HCT116 (cell line): ENCODE results near the gene ASXL2. TPM values are rescaled to one million over a fixed set of nuclear protein-coding genes. Genes with fewer than 3 reads are reported as not detected.

Experiments used
- ATAC-seq: fragments of 200-7000 bp; cut with Tn5 transposase; 2 replicates; pipeline ENCODE4 v1.9.1; 2020; ENCODE audit warnings: mild to moderate bottlenecking, moderate library complexity
- BruUV-seq: library from RNA; stranded (reverse); fragments of 400-500 nt; replicated peaks from 2 replicates; lab custom pipeline; 2021; lab: Mats Ljungman, UMichigan
- CTCF ChIA-PET: fragments of 300-600 bp; sonication (Branson Sonifier 250); formaldehyde crosslinking; loops from one replicate; lab custom pipeline; 2021; ENCODE audit warnings: antibody characterized with exemption; lab: Charles Lee
- POLR2A ChIA-PET: fragments of 300-600, 350-600 bp; sonication (Branson Sonifier 250); formaldehyde crosslinking; loops from one replicate; lab custom pipeline; 2021; ENCODE audit warnings: antibody characterized with exemption; lab: Charles Lee
- RAD21 ChIA-PET, 2 experiments: fragments of 300-600 bp; sonication (Branson Sonifier 250); formaldehyde crosslinking; loops; one replicate each; lab custom pipeline; 2023; ENCODE audit warnings: low total read pairs in 2 of 2; ENCODE audit not compliant: uncharacterized antibody in 2 of 2, unreplicated experiment in 2 of 2, low non-redundant PET in 1 of 2; lab: Charles Lee
- DNase-seq: peaks from one replicate; pipeline ENCODE4 v3.0.0-alpha.2; 2010; ENCODE audit warnings: low read depth, low spot score
- H2AFZ ChIP-seq: fragments of 200-600 bp; shearing (Covaris generic), sonication (generic); 2 replicates; pipeline ENCODE4 v1.6.1; 2017; ENCODE audit warnings: low read depth, mixed run types, mixed read lengths, antibody characterized with exemption, low read length; ENCODE audit not compliant: poor library complexity, severe bottlenecking
- H3K27ac ChIP-seq: 2 replicates; pipeline ENCODE4 v1.5.1; 2012; ENCODE audit warnings: low read depth, low read length
- H3K27me3 ChIP-seq: fragments of 200-600 bp; sonication (generic); 2 replicates; pipeline ENCODE4 v1.6.1; 2016; ENCODE audit warnings: mixed run types, low read length, mixed read lengths; ENCODE audit not compliant: insufficient read depth
- H3K36me3 ChIP-seq, 2 experiments: fragments of 200-500 bp in 1 of 2; fragments of 200-600 bp in 1 of 2; sonication (Bioruptor generic) in 1 of 2; sonication (generic) in 1 of 2; 2 replicates each; pipeline versions ENCODE4 v1.5.1 to v1.6.1; 2014 to 2016; ENCODE audit warnings: low read length in 2 of 2, inconsistent platforms in 1 of 2, mixed read lengths in 1 of 2, mixed run types in 1 of 2; ENCODE audit not compliant: insufficient read depth in 2 of 2, control insufficient read depth in 1 of 2
- H3K4me1 ChIP-seq, 2 experiments: fragments of 200-600 bp in 1 of 2; sonication (generic) in 1 of 2; 2 replicates each; pipeline versions ENCODE4 v1.5.1 to v1.6.1; 2012 to 2017; ENCODE audit warnings: low read length in 2 of 2, inconsistent platforms in 1 of 2, mild to moderate bottlenecking in 1 of 2, mixed read lengths in 1 of 2, mixed run types in 1 of 2, moderate library complexity in 1 of 2; ENCODE audit not compliant: insufficient read depth in 2 of 2, control insufficient read depth in 1 of 2
- H3K4me2 ChIP-seq: fragments of 200-600 bp; sonication (generic); 2 replicates; pipeline ENCODE4 v1.6.1; 2017; ENCODE audit warnings: mixed run types, low read length, mixed read lengths
- H3K4me3 ChIP-seq, 2 experiments: fragments of 200-600 bp in 1 of 2; sonication (generic) in 1 of 2; replicated peaks in 1 of 2; 2 replicates each; pipeline ENCODE4 v1.5.1; 2011 to 2016; ENCODE audit warnings: low read length in 2 of 2, control low read depth in 1 of 2, low read depth in 1 of 2, mild to moderate bottlenecking in 1 of 2, mixed read lengths in 1 of 2, mixed run types in 1 of 2
- H3K79me2 ChIP-seq: fragments of 200-600 bp; sonication (generic); 2 replicates; pipeline ENCODE4 v1.6.1; 2017; ENCODE audit warnings: mild to moderate bottlenecking, mixed run types, low read length, moderate library complexity, mixed read lengths; ENCODE audit not compliant: insufficient read depth
- H3K9ac ChIP-seq: fragments of 200-600 bp; sonication (generic); 2 replicates; pipeline ENCODE4 v1.6.1; 2016; ENCODE audit warnings: low read length, mixed read lengths
- H3K9me2 ChIP-seq: fragments of 200-600 bp; sonication (generic), shearing (Covaris generic); 2 replicates; pipeline ENCODE4 v1.6.1; 2017; ENCODE audit warnings: mixed run types, mild to moderate bottlenecking, moderate library complexity; ENCODE audit not compliant: insufficient read depth
- H3K9me3 ChIP-seq, 2 experiments: fragments of 200-500 bp in 1 of 2; fragments of 200-600 bp in 1 of 2; sonication (Bioruptor generic) in 1 of 2; sonication (generic) in 1 of 2; 2 replicates each; pipeline ENCODE4 v1.6.1; 2014 to 2017; ENCODE audit warnings: low read length in 2 of 2, mixed read lengths in 2 of 2, inconsistent platforms in 1 of 2, low read depth in 1 of 2, mild to moderate bottlenecking in 1 of 2, mixed run types in 1 of 2, moderate library complexity in 1 of 2; ENCODE audit not compliant: control insufficient read depth in 1 of 2, insufficient read depth in 1 of 2
- H4K20me1 ChIP-seq: fragments of 200-600 bp; sonication (generic), shearing (Covaris generic); 2 replicates; pipeline ENCODE4 v1.6.1; 2017; ENCODE audit warnings: mixed run types, mild to moderate bottlenecking, moderate library complexity; ENCODE audit not compliant: insufficient read depth
- CBX3 ChIP-seq: IDR thresholded peaks from 2 replicates; pipeline ENCODE4 v1.6.1; 2012; ENCODE audit warnings: low read depth
- CEBPB ChIP-seq: IDR thresholded peaks from 2 replicates; pipeline ENCODE4 v1.6.1; 2012; ENCODE audit warnings: low read depth
- ELF1 ChIP-seq: IDR thresholded peaks from 2 replicates; pipeline ENCODE4 v1.6.1; 2012; ENCODE audit warnings: low read depth, borderline replicate concordance
- EZH2 ChIP-seq: fragments of 200-600 bp; sonication (generic); IDR thresholded peaks from 2 replicates; pipeline ENCODE4 v1.6.1; 2017; ENCODE audit warnings: antibody characterized with exemption, mixed run types
- EZH2phosphoT487 ChIP-seq: fragments of 200-600 bp; IDR thresholded peaks from 2 replicates; pipeline ENCODE4 v1.6.1; 2018; ENCODE audit warnings: antibody characterized with exemption, borderline replicate concordance
- FOSL1 ChIP-seq: IDR thresholded peaks from 2 replicates; pipeline ENCODE4 v1.6.1; 2012; ENCODE audit warnings: low read depth
- JUND ChIP-seq: IDR thresholded peaks from 2 replicates; pipeline ENCODE4 v1.6.1; 2012
- POLR2AphosphoS5 ChIP-seq: IDR thresholded peaks from 2 replicates; pipeline ENCODE4 v1.6.1; 2011; ENCODE audit warnings: mild to moderate bottlenecking, low read depth, low read length, moderate library complexity
- RAD21 ChIP-seq: IDR thresholded peaks from 2 replicates; pipeline ENCODE4 v1.6.1; 2012; ENCODE audit warnings: low read depth, mild to moderate bottlenecking
- SIN3A ChIP-seq: IDR thresholded peaks from 2 replicates; pipeline ENCODE4 v1.6.1; 2012; ENCODE audit warnings: low read depth
- SRF ChIP-seq: IDR thresholded peaks from 2 replicates; pipeline ENCODE4 v1.6.1; 2012; ENCODE audit warnings: low read depth
- TCF7L2 ChIP-seq: IDR thresholded peaks from 2 replicates; pipeline ENCODE4 v1.7.0; 2011; ENCODE audit warnings: borderline replicate concordance, inconsistent platforms; ENCODE audit not compliant: insufficient read depth, insufficient read length; ENCODE audit errors: extremely low read depth
- YY1 ChIP-seq: IDR thresholded peaks from 2 replicates; pipeline ENCODE4 v1.6.1; 2011; ENCODE audit warnings: low read length, low read depth, moderate library complexity, mild to moderate bottlenecking; ENCODE audit not compliant: insufficient replicate concordance; ENCODE audit errors: extremely low read depth
- ZFX ChIP-seq: fragments of 450-650 bp; IDR thresholded peaks from 2 replicates; pipeline ENCODE4 v1.6.1; 2017
- intact Hi-C: fragments of 100-400 bp; cut with micrococcal nuclease; formaldehyde crosslinking; loops from 2 replicates; pipeline ENCODE4 v1.10.0; 2022
- total RNA-seq: library from RNA; stranded (reverse); gene quantifications from one replicate; pipeline ENCODE4 v1.2.1, GENCODE V29; 2021; ENCODE audit not compliant: unreplicated experiment
- TF ChIP-seq, protein P1 (sequence below), 3 experiments: fragments of 200-600 bp in 1 of 3; sonication (generic) in 1 of 3; IDR thresholded peaks in 2 of 3; conservative IDR thresholded peaks in 1 of 3; 2 replicates each; pipeline ENCODE4 v1.5.1; 2012 to 2017; ENCODE audit warnings: low read depth in 2 of 3, low read length in 2 of 3, antibody characterized with exemption in 1 of 3, borderline replicate concordance in 1 of 3, control low read depth in 1 of 3, mild to moderate bottlenecking in 1 of 3, mixed read lengths in 1 of 3, mixed run types in 1 of 3, moderate library complexity in 1 of 3; ENCODE audit not compliant: insufficient read depth in 1 of 3
- TF ChIP-seq, protein P2 (sequence below): IDR thresholded peaks from 2 replicates; pipeline ENCODE4 v1.6.1; 2011; ENCODE audit warnings: mild to moderate bottlenecking, low read length, moderate library complexity; ENCODE audit not compliant: insufficient replicate concordance; ENCODE audit errors: extremely low read depth

Gene ASXL2
- total RNA-seq, 1 experiment from 2014 or later: 29.2 TPM

DNA sequence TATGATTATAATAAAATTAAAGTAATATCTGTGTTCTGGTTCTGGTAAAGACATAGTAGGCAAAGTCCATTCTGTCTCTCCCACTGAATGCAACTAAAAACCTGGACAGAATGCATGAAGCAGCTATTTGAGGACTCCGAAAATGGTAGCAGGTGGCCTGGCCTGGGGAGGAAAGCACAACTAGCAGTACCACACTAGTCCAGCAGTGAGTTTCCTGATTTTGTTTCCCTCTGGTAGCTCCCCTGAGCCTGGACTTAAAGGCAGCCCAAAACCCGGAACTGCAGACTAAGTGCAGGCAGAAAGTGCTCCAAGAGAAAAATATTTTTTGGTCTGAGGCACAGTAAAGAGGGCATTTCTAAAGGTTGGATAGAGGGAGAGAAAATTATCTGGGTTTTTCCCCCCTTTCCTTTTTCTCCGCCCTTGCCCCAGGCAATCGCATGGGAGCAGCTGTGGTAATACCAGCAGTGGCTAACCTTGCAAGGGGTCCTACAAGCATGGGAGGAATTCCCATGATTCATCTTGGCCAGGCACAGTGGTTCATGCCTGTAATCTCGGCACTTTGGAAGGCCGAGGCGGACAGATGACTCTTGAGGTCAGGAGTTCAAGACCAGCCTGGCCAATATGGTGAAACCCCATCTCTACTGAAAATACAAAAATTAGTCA is 32.3 kb downstream of the ASXL2 start:
- H2AFZ ChIP-seq: no peak overlapping the region
- H3K4me3 ChIP-seq: no peak overlapping the region
- H3K27me3 ChIP-seq: no peaks in the 10 kb centered on the region
- no peaks in the 10 kb centered on the region for H4K20me1 ChIP-seq
- ChIA-PET RAD21 (no interaction called here), CTCF (no interaction called here)
- no peak for DNase-seq
- no peaks in the 10 kb centered on the region for H3K9me2 ChIP-seq
- no peaks in the 10 kb centered on the region for H3K4me1 ChIP-seq
- no peaks in the 10 kb centered on the region for H3K9me3 ChIP-seq
- H3K4me2 ChIP-seq: no peak overlapping the region
- peaks cover 40% of the 10 kb centered on the region for H3K79me2 ChIP-seq
- TF ChIP-seq EZH2: no peak
- TF ChIP-seq EZH2phosphoT487: no peak
- TF ChIP-seq ELF1: no peak
- TF ChIP-seq, protein P1, sequence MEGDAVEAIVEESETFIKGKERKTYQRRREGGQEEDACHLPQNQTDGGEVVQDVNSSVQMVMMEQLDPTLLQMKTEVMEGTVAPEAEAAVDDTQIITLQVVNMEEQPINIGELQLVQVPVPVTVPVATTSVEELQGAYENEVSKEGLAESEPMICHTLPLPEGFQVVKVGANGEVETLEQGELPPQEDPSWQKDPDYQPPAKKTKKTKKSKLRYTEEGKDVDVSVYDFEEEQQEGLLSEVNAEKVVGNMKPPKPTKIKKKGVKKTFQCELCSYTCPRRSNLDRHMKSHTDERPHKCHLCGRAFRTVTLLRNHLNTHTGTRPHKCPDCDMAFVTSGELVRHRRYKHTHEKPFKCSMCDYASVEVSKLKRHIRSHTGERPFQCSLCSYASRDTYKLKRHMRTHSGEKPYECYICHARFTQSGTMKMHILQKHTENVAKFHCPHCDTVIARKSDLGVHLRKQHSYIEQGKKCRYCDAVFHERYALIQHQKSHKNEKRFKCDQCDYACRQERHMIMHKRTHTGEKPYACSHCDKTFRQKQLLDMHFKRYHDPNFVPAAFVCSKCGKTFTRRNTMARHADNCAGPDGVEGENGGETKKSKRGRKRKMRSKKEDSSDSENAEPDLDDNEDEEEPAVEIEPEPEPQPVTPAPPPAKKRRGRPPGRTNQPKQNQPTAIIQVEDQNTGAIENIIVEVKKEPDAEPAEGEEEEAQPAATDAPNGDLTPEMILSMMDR (IDR thresholded peaks at IDR 0.05 in 2 of 3, conservative IDR thresholded peaks at IDR 0.05 in 1 of 3; ENCODE audit: borderline replicate concordance in 1 of 3, insufficient read depth in 1 of 3, low read depth in 2 of 3, low read length in 2 of 3): no peak
- TF ChIP-seq, protein P2, sequence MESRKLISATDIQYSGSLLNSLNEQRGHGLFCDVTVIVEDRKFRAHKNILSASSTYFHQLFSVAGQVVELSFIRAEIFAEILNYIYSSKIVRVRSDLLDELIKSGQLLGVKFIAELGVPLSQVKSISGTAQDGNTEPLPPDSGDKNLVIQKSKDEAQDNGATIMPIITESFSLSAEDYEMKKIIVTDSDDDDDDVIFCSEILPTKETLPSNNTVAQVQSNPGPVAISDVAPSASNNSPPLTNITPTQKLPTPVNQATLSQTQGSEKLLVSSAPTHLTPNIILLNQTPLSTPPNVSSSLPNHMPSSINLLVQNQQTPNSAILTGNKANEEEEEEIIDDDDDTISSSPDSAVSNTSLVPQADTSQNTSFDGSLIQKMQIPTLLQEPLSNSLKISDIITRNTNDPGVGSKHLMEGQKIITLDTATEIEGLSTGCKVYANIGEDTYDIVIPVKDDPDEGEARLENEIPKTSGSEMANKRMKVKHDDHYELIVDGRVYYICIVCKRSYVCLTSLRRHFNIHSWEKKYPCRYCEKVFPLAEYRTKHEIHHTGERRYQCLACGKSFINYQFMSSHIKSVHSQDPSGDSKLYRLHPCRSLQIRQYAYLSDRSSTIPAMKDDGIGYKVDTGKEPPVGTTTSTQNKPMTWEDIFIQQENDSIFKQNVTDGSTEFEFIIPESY: no peak
- no peak for TF ChIP-seq POLR2AphosphoS5
- no peak for TF ChIP-seq SIN3A
- TF ChIP-seq JUND: no peak
- no peak for TF ChIP-seq ZFX
- no peak for TF ChIP-seq FOSL1
- TF ChIP-seq RAD21: no peak
- no peak for TF ChIP-seq CEBPB
- TF ChIP-seq TCF7L2: no peak
- no peak for TF ChIP-seq SRF
- no peak for TF ChIP-seq YY1
- TF ChIP-seq CBX3: no peak
- TF ChIP-seq, all 23 proteins: peak for 0
- H3K27ac ChIP-seq: no peak overlapping the region
- BruUV-seq: no TSS peak
- no peak overlapping the region for H3K9ac ChIP-seq
- H3K36me3 ChIP-seq: no peaks in the 10 kb centered on the region
- POLR2A ChIA-PET: no interaction called here
- intact Hi-C loops: no loop called here
- no peak for ATAC-seq
